Measurements from ENCODE around the gene GLTP.

- TF ChIP-seq POLR2AphosphoS5 (IDR thresholded peaks at IDR 0.05) (no peak), CTCF (IDR thresholded peaks at IDR 0.05) (no peak)
Measured at GRCh38 chr12:109833307-109834189, 46.8 kb downstream of the GLTP start, which contains the start of gene TRPV4.
